ENCODE data around the gene MOB1A. TPM values are rescaled to one million over a fixed set of nuclear protein-coding genes. Genes with fewer than 3 reads are reported as not detected.

Gene MOB1A
- total and polyA plus RNA-seq, 2 of the 13 experiments (the other 11 are each of a cell fraction or from before 2014, with no cell fraction given) = 48.2 to 139 TPM

DNA sequence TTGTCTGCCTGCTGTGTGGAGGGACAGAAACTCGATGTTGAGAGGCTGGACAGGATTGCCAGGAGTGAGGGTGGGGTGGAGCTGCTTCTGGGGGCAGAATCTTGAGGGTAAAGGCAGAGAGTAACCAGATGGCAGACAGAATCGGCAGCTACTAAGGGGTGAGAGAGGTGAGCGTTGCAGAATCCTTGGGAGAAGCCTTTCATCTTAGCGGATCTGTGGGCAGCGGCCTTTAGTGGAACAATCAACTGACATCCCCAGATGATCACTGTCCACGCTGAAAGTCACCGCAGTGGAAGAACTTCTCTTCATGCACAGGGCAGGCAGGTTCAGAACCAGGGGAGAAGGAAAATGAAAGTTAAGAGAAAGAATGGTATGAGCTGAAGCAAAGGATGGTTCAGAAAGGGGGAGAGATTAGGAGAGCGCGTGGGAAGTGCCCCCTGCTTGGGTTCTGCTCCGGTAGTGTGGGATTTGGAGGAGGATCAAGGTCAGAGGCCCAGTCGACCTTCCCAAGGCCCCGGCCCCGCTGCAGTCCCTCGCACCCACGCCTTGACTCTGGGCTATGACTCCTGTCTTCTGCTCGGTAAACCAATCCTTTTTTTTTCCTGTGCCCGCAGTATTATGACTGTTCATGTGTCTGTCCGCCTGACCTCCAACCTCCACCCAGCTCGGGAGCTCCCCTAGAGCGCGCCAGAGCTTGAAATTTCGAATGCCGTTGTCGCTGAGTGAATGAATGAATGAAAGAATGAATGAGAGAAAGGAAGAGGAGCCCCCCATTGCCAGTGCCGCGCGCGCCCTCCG, 31.6 kb downstream of the MOB1A start (continued):
- 0 out of 2 replicates have a peak, but pooled peaks have one; percentile 29 for TF ChIP-seq YEATS2 (CRISPR knock-in tag; IDR thresholded peaks at IDR 0.05; ENCODE audit: borderline replicate concordance)
- TF ChIP-seq ZNF556 (CRISPR knock-in tag; IDR thresholded peaks at IDR 0.05; ENCODE audit: borderline replicate concordance) = 0 out of 2 replicates have a peak, but pooled peaks have one; percentile 10
- TF ChIP-seq KMT2A (CRISPR knock-in tag; IDR thresholded peaks at IDR 0.05) = peak; percentile 14; the same call in 1 of the 2 replicates
- 0 out of 2 replicates have a peak, but pooled peaks have one; percentile 10 for TF ChIP-seq SNAI1 (CRISPR knock-in tag; IDR thresholded peaks at IDR 0.05; ENCODE audit: borderline replicate concordance)
- 0 out of 2 replicates have a peak, but pooled peaks have one; percentile 18 for TF ChIP-seq ZNF772 (CRISPR knock-in tag; IDR thresholded peaks at IDR 0.05)
- TF ChIP-seq, protein P1, sequence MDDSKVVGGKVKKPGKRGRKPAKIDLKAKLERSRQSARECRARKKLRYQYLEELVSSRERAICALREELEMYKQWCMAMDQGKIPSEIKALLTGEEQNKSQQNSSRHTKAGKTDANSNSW (CRISPR knock-in tag; IDR thresholded peaks at IDR 0.05; ENCODE audit: borderline replicate concordance) = peak; percentile 64; the same call in 1 of the 2 replicates
- TF ChIP-seq MIER2 (CRISPR knock-in tag; IDR thresholded peaks at IDR 0.05) = no peak
- TF ChIP-seq ZSCAN12 (CRISPR knock-in tag; IDR thresholded peaks at IDR 0.05) = no peak
- TF ChIP-seq CCAR2 (optimal IDR thresholded peaks at IDR 0.05; ENCODE audit: low read depth, low read length) = peak; percentile 69
- TF ChIP-seq, protein P2, sequence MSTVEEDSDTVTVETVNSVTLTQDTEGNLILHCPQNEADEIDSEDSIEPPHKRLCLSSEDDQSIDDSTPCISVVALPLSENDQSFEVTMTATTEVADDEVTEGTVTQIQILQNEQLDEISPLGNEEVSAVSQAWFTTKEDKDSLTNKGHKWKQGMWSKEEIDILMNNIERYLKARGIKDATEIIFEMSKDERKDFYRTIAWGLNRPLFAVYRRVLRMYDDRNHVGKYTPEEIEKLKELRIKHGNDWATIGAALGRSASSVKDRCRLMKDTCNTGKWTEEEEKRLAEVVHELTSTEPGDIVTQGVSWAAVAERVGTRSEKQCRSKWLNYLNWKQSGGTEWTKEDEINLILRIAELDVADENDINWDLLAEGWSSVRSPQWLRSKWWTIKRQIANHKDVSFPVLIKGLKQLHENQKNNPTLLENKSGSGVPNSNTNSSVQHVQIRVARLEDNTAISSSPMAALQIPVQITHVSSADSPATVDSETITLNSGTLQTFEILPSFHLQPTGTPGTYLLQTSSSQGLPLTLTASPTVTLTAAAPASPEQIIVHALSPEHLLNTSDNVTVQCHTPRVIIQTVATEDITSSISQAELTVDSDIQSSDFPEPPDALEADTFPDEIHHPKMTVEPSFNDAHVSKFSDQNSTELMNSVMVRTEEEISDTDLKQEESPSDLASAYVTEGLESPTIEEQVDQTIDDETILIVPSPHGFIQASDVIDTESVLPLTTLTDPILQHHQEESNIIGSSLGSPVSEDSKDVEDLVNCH (CRISPR knock-in tag; IDR thresholded peaks at IDR 0.05) = peak; percentile 7; the same call in 1 of the 2 replicates
- peak; percentile 6; the same call in 1 of the 2 replicates for TF ChIP-seq ZNF230 (CRISPR knock-in tag; IDR thresholded peaks at IDR 0.05)
- TF ChIP-seq RARG (CRISPR knock-in tag; IDR thresholded peaks at IDR 0.05; ENCODE audit: low read depth) = 0 out of 2 replicates have a peak, but pooled peaks have one; percentile 10
- TF ChIP-seq SP1 (IDR thresholded peaks at IDR 0.05) = no peak
- TF ChIP-seq SP1 (CRISPR knock-in tag; IDR thresholded peaks at IDR 0.05) = 0 out of 2 replicates have a peak, but pooled peaks have one; percentile 38
- TF ChIP-seq, protein P3, sequence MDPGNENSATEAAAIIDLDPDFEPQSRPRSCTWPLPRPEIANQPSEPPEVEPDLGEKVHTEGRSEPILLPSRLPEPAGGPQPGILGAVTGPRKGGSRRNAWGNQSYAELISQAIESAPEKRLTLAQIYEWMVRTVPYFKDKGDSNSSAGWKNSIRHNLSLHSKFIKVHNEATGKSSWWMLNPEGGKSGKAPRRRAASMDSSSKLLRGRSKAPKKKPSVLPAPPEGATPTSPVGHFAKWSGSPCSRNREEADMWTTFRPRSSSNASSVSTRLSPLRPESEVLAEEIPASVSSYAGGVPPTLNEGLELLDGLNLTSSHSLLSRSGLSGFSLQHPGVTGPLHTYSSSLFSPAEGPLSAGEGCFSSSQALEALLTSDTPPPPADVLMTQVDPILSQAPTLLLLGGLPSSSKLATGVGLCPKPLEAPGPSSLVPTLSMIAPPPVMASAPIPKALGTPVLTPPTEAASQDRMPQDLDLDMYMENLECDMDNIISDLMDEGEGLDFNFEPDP (CRISPR knock-in tag; conservative IDR thresholded peaks at IDR 0.05) = 0 out of 2 replicates have a peak, but pooled peaks have one; percentile 89
- 0 out of 2 replicates have a peak, but pooled peaks have one; percentile 1 for TF ChIP-seq CAMTA2 (CRISPR knock-in tag; IDR thresholded peaks at IDR 0.05; ENCODE audit: borderline replicate concordance)
- 0 out of 2 replicates have a peak, but pooled peaks have one; percentile 7 for TF ChIP-seq ZNF430 (CRISPR knock-in tag; IDR thresholded peaks at IDR 0.05)
- TF ChIP-seq, protein P4, sequence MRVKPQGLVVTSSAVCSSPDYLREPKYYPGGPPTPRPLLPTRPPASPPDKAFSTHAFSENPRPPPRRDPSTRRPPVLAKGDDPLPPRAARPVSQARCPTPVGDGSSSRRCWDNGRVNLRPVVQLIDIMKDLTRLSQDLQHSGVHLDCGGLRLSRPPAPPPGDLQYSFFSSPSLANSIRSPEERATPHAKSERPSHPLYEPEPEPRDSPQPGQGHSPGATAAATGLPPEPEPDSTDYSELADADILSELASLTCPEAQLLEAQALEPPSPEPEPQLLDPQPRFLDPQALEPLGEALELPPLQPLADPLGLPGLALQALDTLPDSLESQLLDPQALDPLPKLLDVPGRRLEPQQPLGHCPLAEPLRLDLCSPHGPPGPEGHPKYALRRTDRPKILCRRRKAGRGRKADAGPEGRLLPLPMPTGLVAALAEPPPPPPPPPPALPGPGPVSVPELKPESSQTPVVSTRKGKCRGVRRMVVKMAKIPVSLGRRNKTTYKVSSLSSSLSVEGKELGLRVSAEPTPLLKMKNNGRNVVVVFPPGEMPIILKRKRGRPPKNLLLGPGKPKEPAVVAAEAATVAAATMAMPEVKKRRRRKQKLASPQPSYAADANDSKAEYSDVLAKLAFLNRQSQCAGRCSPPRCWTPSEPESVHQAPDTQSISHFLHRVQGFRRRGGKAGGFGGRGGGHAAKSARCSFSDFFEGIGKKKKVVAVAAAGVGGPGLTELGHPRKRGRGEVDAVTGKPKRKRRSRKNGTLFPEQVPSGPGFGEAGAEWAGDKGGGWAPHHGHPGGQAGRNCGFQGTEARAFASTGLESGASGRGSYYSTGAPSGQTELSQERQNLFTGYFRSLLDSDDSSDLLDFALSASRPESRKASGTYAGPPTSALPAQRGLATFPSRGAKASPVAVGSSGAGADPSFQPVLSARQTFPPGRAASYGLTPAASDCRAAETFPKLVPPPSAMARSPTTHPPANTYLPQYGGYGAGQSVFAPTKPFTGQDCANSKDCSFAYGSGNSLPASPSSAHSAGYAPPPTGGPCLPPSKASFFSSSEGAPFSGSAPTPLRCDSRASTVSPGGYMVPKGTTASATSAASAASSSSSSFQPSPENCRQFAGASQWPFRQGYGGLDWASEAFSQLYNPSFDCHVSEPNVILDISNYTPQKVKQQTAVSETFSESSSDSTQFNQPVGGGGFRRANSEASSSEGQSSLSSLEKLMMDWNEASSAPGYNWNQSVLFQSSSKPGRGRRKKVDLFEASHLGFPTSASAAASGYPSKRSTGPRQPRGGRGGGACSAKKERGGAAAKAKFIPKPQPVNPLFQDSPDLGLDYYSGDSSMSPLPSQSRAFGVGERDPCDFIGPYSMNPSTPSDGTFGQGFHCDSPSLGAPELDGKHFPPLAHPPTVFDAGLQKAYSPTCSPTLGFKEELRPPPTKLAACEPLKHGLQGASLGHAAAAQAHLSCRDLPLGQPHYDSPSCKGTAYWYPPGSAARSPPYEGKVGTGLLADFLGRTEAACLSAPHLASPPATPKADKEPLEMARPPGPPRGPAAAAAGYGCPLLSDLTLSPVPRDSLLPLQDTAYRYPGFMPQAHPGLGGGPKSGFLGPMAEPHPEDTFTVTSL (CRISPR knock-in tag; IDR thresholded peaks at IDR 0.05; ENCODE audit: borderline replicate concordance) = no peak
- TF ChIP-seq ARHGAP35 (CRISPR knock-in tag; IDR thresholded peaks at IDR 0.05; ENCODE audit: borderline replicate concordance) = no peak
